ENCODE results near the gene ADARB1.

The ADARB1 gene

GRCh38 chr21:45109831-45110492, 35.6 kb downstream of the ADARB1 start:
- Histone ChIP-seq H3K4me3 (ENCODE audit: low read depth, low read length) (no peak overlapping the region), H3K4me1 (peaks cover 10% of the 10 kb centered on the region)
- no peak for TF ChIP-seq CTCF (IDR thresholded peaks at IDR 0.05; ENCODE audit: low read depth, low read length)

DNA sequence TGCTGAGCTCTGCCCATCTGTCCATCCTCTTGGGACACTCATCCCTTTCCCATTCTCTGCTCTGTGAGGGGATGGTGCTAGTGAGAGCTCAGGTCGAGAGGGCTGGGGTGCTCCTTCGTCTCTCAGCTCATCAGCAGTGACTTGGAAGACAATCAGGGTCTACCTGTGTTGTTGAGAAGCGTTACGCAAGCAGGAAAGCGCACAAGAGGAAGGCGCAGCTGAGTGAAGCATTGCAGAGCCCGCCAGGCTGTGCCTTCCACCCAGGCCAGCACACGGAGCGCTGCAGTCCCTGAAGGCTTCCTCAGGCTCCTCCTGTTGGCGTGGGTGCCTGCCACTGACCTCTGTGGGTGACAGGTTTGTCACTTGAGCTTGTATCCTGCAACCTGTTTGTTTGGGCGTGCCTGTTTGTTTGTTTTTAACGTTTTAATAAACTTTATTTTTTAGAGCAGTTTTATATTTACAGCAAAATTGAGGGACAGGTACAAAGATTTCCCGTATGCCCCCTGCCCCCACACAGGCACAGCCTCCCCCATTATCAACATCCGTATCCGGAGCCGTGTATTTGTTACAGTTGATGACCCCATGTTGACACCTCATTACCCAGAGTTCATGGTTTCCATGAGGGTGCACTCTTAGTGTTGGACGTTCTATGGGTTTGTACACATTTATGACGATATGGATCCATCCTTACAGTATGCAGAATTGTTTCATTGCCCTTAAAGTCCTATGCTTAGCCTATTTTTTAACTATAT, 36.7 kb downstream of the ADARB1 start:
- Histone ChIP-seq H3K9me3 (no peaks in the 10 kb centered on the region), H3K4me3 (ENCODE audit: low read depth, low read length) (no peak overlapping the region), H3K4me1 (peaks cover 10% of the 10 kb centered on the region), H3K36me3 (no peaks in the 10 kb centered on the region), H3K27me3 (no peaks in the 10 kb centered on the region)
- TF ChIP-seq CTCF (IDR thresholded peaks at IDR 0.05; ENCODE audit: low read depth, low read length), result no peak
- DNase-seq, result no peak

More at GRCh38 chr21:45109831-45110492, 35.6 kb downstream of the ADARB1 start:
- Histone ChIP-seq H3K9me3 (no peaks in the 10 kb centered on the region), H3K27me3 (no peaks in the 10 kb centered on the region), H3K36me3 (no peaks in the 10 kb centered on the region)
- no peak for DNase-seq

DNA sequence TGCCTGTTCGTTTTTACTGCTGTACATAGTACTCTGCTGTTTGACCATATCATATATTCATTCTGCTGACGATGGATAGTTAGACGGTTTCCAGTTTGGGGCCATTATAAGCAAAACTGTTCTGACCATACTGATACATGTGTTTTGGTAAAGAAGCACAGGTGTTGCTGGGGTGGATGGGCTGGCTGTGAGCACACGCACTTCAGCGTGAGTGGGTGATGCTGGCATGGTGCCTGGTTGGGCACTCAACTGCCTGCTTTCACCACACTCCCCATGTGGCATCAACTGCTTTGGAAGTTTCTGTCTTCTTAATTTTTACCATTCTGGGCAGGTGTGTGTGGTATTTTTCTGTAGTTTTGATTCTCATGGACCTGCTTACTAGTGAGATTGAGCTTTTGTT, 37.3 kb downstream of the ADARB1 start:
- Histone ChIP-seq H3K4me3 (ENCODE audit: low read depth, low read length) (no peak overlapping the region), H3K9me3 (no peaks in the 10 kb centered on the region), H3K36me3 (no peaks in the 10 kb centered on the region), H3K4me1 (peaks cover 10% of the 10 kb centered on the region), H3K27me3 (no peaks in the 10 kb centered on the region)
- no peak for DNase-seq
- no peak for TF ChIP-seq CTCF (IDR thresholded peaks at IDR 0.05; ENCODE audit: low read depth, low read length)

DNA sequence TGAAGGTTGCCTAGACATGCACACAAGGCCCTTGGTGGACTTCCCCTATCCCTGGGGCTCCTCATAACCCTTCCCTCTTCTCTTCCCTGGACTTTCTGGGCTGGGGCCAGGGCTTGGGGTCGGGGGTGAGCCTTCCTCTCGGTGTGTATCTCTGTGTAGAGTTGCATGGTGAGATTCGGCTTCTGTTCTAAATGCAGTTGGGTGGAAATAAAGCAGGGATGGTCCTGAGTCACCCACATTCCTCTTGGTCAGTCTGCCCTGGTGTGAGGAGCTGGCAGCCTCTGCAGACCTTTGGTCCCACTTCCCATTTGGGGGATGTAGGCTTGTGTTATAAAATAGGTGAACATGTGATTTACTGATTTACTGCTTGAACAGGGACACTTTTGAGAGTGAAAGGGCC, 38.0 kb downstream of the ADARB1 start:
- Histone ChIP-seq H3K27me3 (no peaks in the 10 kb centered on the region), H3K4me1 (peaks cover 10% of the 10 kb centered on the region), H3K36me3 (no peaks in the 10 kb centered on the region), H3K4me3 (ENCODE audit: low read depth, low read length) (no peak overlapping the region), H3K9me3 (no peaks in the 10 kb centered on the region)
- TF ChIP-seq CTCF (IDR thresholded peaks at IDR 0.05; ENCODE audit: low read depth, low read length), result no peak
- no peak for DNase-seq

DNA sequence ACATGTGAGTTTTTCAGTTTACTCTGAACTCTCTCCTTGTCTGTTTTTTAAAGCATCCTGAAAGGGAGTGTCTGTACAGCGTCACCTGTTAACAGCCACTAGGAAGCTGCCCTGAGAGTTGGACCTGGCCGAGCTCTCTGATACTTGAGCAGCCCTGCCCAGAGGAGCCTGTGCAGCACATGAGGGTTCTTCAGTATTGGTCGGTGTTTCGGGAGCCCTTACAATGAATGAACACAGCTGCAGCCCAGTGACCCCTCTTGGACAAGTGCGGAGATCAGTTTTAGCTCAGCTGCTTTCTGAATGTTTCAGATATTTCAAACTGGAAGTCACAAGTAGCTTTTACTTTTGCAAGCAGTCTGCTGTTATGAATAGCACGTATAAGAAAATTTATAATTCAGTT, 39.2 kb downstream of the ADARB1 start:
- TF ChIP-seq CTCF (IDR thresholded peaks at IDR 0.05; ENCODE audit: low read depth, low read length), result no peak
- Histone ChIP-seq H3K4me3 (ENCODE audit: low read depth, low read length) (no peak overlapping the region), H3K27me3 (no peaks in the 10 kb centered on the region)

DNA sequence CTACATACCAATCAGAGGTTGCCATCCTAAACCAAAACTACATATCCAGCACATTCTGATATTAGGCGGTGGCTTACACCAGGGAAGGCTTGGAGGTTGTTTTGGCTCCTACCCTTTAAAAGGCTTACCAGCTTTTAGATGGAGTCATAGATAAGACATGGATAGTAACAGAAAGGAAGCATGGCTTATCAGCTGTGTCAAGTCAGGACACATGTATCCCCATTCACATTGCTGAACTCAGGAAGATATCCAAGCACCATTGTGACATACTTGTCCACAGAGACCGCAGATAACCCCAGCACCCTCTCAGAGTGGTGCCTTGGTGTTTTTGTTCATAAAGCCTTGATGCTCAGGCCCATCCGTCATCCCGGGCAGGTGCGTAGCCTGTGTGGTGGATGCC, 39.7 kb downstream of the ADARB1 start:
- no peak overlapping the region for H3K4me3 ChIP-seq (ENCODE audit: low read depth, low read length)

More for the DNA sequence above, 39.2 kb downstream of the ADARB1 start:
- no peak for DNase-seq
- Histone ChIP-seq H3K4me1 (peaks cover 10% of the 10 kb centered on the region), H3K9me3 (no peaks in the 10 kb centered on the region), H3K36me3 (no peaks in the 10 kb centered on the region)

More for the DNA sequence above, 39.7 kb downstream of the ADARB1 start:
- Histone ChIP-seq H3K4me1 (peaks cover 10% of the 10 kb centered on the region), H3K9me3 (no peaks in the 10 kb centered on the region), H3K27me3 (no peaks in the 10 kb centered on the region), H3K36me3 (no peaks in the 10 kb centered on the region)
- no peak for DNase-seq
- no peak for TF ChIP-seq CTCF (IDR thresholded peaks at IDR 0.05; ENCODE audit: low read depth, low read length)

Data from BE2C (cell line).